ENCODE measurements around the gene PDLIM1.

- no peak for TF ChIP-seq CTCF (IDR thresholded peaks at IDR 0.05)
- TF ChIP-seq POLR2A (IDR thresholded peaks at IDR 0.05): no peak
These were observed 21.5 kb upstream of the PDLIM1 start for GRCh38 chr10:95312257-95312656.
